ENCODE results near the gene GLRX5.

- TF ChIP-seq EZH2phosphoT487 (conservative IDR thresholded peaks at IDR 0.05; ENCODE audit: low read length): no peak
- TF ChIP-seq, protein P1, sequence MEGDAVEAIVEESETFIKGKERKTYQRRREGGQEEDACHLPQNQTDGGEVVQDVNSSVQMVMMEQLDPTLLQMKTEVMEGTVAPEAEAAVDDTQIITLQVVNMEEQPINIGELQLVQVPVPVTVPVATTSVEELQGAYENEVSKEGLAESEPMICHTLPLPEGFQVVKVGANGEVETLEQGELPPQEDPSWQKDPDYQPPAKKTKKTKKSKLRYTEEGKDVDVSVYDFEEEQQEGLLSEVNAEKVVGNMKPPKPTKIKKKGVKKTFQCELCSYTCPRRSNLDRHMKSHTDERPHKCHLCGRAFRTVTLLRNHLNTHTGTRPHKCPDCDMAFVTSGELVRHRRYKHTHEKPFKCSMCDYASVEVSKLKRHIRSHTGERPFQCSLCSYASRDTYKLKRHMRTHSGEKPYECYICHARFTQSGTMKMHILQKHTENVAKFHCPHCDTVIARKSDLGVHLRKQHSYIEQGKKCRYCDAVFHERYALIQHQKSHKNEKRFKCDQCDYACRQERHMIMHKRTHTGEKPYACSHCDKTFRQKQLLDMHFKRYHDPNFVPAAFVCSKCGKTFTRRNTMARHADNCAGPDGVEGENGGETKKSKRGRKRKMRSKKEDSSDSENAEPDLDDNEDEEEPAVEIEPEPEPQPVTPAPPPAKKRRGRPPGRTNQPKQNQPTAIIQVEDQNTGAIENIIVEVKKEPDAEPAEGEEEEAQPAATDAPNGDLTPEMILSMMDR (IDR thresholded peaks at IDR 0.05; ENCODE audit: insufficient read depth, low read length, poor library complexity, severe bottlenecking): no peak
Observed at GRCh38 chr14:95496690-95497259, 38.1 kb upstream of the GLRX5 start.
